Measurements from ENCODE around the gene ECHDC1.

GRCh38 chr6:127305741-127306140, 37.7 kb downstream of the ECHDC1 start:
- TF ChIP-seq CTCF (IDR thresholded peaks at IDR 0.05): no peak
- TF ChIP-seq POLR2AphosphoS5 (IDR thresholded peaks at IDR 0.05): no peak
- no peak for TF ChIP-seq POLR2A (IDR thresholded peaks at IDR 0.05)

Data from suprapubic skin (tissue), 4 donors.